Vagina (tissue), 2 donors: ENCODE measurements around the gene DPF3.

Source experiments
- CTCF ChIP-seq, 3 experiments: fragments of 450-650 bp in 2 of 3; fragments of 200-600 bp in 1 of 3; sonication (generic) in 1 of 3; IDR thresholded peaks; one replicate each; pipeline ENCODE4 v1.5.1; 2017 to 2019; ENCODE audit warnings: antibody characterized with exemption in 3 of 3, mild to moderate bottlenecking in 2 of 3, moderate library complexity in 2 of 3
- POLR2A ChIP-seq, 2 donors: fragments of 450-650 bp; IDR thresholded peaks; one replicate each; pipeline ENCODE4 v1.6.1; 2017; ENCODE audit warnings: antibody characterized with exemption in 2 of 2, mild to moderate bottlenecking in 2 of 2, moderate library complexity in 2 of 2

- TF ChIP-seq POLR2A (IDR thresholded peaks at IDR 0.05) (no peak), CTCF (IDR thresholded peaks at IDR 0.05) (no peak)
These were observed 285.3 kb downstream of the DPF3 start for GRCh38 chr14:72608391-72609204.
